Frontal cortex (tissue), 4 donors: ENCODE measurements around the gene SMTNL1. TPM values are rescaled to one million over a fixed set of nuclear protein-coding genes. Genes with fewer than 3 reads are reported as not detected.

Experiments
- DNase-seq, 2 donors: peaks; one replicate each; pipeline ENCODE4 v3.0.0; 2012; ENCODE audit warnings: low spot score in 2 of 2
- FAIRE-seq: peaks from 2 replicates; lab custom pipeline; 2012; peaks lifted over from hg19 to GRCh38; lab: Jason Lieb, UNC
- total RNA-seq: library from RNA; depleted of rRNA; stranded (reverse); fragments of >200 nt; gene quantifications from one replicate; pipeline ENCODE4 v1.2.3, GENCODE V29; 2014
- donor health status: control.
- donor health status: control.
- donor health status: control.

The SMTNL1 gene
- total RNA-seq, 1 donor from 2014 or later: not detected

- no peak for FAIRE-seq
Observed at GRCh38 chr11:57542582-57542981, 5.2 kb downstream of the SMTNL1 start.

GRCh38 chr11:57543593-57543992, 6.2 kb downstream of the SMTNL1 start:
- DNase-seq (no peak), FAIRE-seq (no peak)

More at GRCh38 chr11:57542582-57542981, 5.2 kb downstream of the SMTNL1 start:
- no peak for DNase-seq

- FAIRE-seq (no peak), DNase-seq (no peak)
Observed at GRCh38 chr11:57544566-57544965, 7.2 kb downstream of the SMTNL1 start.

- FAIRE-seq: no peak
Observed at GRCh38 chr11:57545883-57546282, 8.5 kb downstream of the SMTNL1 start.

GRCh38 chr11:57546451-57546850, 9.1 kb downstream of the SMTNL1 start:
- no peak for FAIRE-seq

More at GRCh38 chr11:57545883-57546282, 8.5 kb downstream of the SMTNL1 start:
- no peak for DNase-seq

GRCh38 chr11:57546869-57547475, 9.6 kb downstream of the SMTNL1 start:
- no peak for FAIRE-seq
- no peak for DNase-seq

More at GRCh38 chr11:57546451-57546850, 9.1 kb downstream of the SMTNL1 start:
- no peak for DNase-seq

GRCh38 chr11:57547854-57548377, 10.5 kb downstream of the SMTNL1 start:
- FAIRE-seq: no peak
- no peak for DNase-seq

GRCh38 chr11:57549983-57550382, 12.6 kb downstream of the SMTNL1 start:
- FAIRE-seq (no peak), DNase-seq (no peak)

GRCh38 chr11:57551941-57552340, 14.5 kb downstream of the SMTNL1 start:
- FAIRE-seq: no peak
- no peak for DNase-seq

GRCh38 chr11:57552479-57552878, 15.1 kb downstream of the SMTNL1 start:
- FAIRE-seq: no peak
- DNase-seq: no peak

- DNase-seq (no peak), FAIRE-seq (no peak)
Observed at GRCh38 chr11:57555393-57555792, 18.0 kb downstream of the SMTNL1 start.

GRCh38 chr11:57556041-57556440, 18.6 kb downstream of the SMTNL1 start:
- no peak for DNase-seq
- FAIRE-seq: no peak

- FAIRE-seq (no peak), DNase-seq (no peak)
Observed at GRCh38 chr11:57560146-57560545, 22.8 kb downstream of the SMTNL1 start.

GRCh38 chr11:57562596-57562995, 25.2 kb downstream of the SMTNL1 start:
- DNase-seq (no peak), FAIRE-seq (no peak)

- FAIRE-seq (no peak), DNase-seq (peak; percentile 53 to 54)
Observed at GRCh38 chr11:57566005-57566904, 28.9 kb downstream of the SMTNL1 start.

GRCh38 chr11:57566905-57567514, 29.6 kb downstream of the SMTNL1 start:
- DNase-seq (peak in 1 of 2 donors; percentile 48), FAIRE-seq (no peak)

- DNase-seq: peak; percentile 63 to 71
- no peak for FAIRE-seq
Observed at GRCh38 chr11:57567515-57568329, 30.3 kb downstream of the SMTNL1 start, which contains the start of gene UBE2L6. UBE2L6 (minus strand) TSS chr11:57567672; CDS start chr11:57567611, 61 bp downstream.

GRCh38 chr11:57568330-57568766, 31.0 kb downstream of the SMTNL1 start:
- DNase-seq (peak; percentile 20 to 74), FAIRE-seq (no peak)

GRCh38 chr11:57571606-57572005, 34.2 kb downstream of the SMTNL1 start:
- no peak for DNase-seq

More at GRCh38 chr11:57571606-57572005, 34.2 kb downstream of the SMTNL1 start:
- no peak for FAIRE-seq
